Measurements from ENCODE around the gene UQCRC2.

GRCh38 chr16:21964353-21964752, 11.2 kb downstream of the UQCRC2 start:
- no peak for TF ChIP-seq CTCF (IDR thresholded peaks at IDR 0.05)
- TF ChIP-seq ZFX (IDR thresholded peaks at IDR 0.05; ENCODE audit: borderline replicate concordance), result no peak
